Stomach smooth muscle (tissue), 2 donors: ENCODE results near the gene LRRC74A.
A peak's percentile ranks its signal among the peaks of the same experiment; 100 is the strongest.
"Not testable (repeated sequence)": the region's sequence is repeated elsewhere in the genome, so short reads cannot be mapped to it uniquely, and the experiment has no call there.

Source experiments
- H3K27ac ChIP-seq: one replicate; pipeline ENCODE4 v1.7.0; 2013; ENCODE audit warnings: mild to moderate bottlenecking, low read length, inconsistent platforms
- H3K27me3 ChIP-seq, 2 donors: one replicate each; pipeline ENCODE4 v1.7.0; 2013; ENCODE audit warnings: low read length in 2 of 2; ENCODE audit not compliant: insufficient read depth in 2 of 2, control insufficient read depth in 1 of 2
- H3K36me3 ChIP-seq, 2 donors: one replicate each; pipeline ENCODE4 v1.7.0; 2013; ENCODE audit warnings: low read length in 2 of 2; ENCODE audit not compliant: control insufficient read depth in 2 of 2, insufficient read depth in 2 of 2
- H3K4me1 ChIP-seq: one replicate; pipeline ENCODE4 v1.7.0; 2013; ENCODE audit warnings: low read length; ENCODE audit not compliant: control insufficient read depth, insufficient read depth
- H3K4me3 ChIP-seq, 2 donors: one replicate each; pipeline ENCODE4 v1.7.0; 2013; ENCODE audit warnings: low read length in 2 of 2
- H3K9ac ChIP-seq, 2 donors: one replicate each; pipeline ENCODE4 v1.7.0; 2013; ENCODE audit warnings: low read length in 2 of 2, mild to moderate bottlenecking in 1 of 2
- H3K9me3 ChIP-seq, 2 donors: one replicate each; pipeline ENCODE4 v1.7.0; 2013; ENCODE audit warnings: low read length in 2 of 2; ENCODE audit not compliant: control insufficient read depth in 2 of 2
- donor health status: healthy.
- donor health status: Pancreatic carcinoma.

Gene LRRC74A

DNA sequence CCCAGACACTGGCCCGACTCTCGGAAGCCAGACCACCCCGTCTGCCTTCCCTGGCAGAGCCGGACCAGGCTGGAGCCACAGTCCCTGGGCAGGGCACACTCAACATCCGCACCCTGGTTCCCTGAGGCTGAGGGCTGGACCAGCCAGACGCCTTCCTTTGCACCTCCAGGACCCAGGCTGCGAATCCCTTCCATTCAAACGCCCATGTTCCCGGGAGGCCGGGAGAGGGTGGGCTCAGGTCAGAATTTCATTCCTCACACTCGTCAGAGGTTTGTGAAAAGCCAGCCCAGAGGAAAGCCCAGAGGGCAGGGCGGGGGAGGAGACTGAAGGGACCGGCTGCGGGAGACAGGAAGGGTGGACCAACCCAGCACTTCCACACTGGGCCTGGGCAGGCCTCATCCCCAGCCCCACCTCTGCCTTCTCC lies 58.7 kb downstream of the LRRC74A start:
- H3K27ac ChIP-seq, result no peak overlapping the region

DNA sequence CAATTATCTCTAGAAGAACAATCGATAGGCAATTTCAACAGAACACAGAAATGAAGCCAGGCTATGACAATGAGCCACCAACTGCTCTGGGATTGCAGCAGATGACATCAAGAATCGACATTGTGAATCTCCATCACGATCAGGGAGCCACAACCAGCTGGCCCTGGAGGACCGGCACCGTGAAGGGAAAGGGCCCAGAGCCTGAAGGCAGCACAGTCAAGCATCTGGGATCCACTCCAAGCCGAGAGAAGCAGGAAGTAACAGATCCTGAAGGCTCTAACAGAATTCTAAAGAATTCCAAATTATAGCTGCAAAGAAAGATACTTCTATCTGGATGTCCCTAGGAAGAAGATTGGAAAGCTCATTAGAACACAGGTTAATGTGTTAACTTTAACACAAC lies 61.0 kb downstream of the LRRC74A start:
- H3K4me3 ChIP-seq, result no peak overlapping the region
- no peaks in the 10 kb centered on the region for H3K36me3 ChIP-seq
- H3K9ac ChIP-seq, result no peak overlapping the region
- H3K9me3 ChIP-seq, result peaks cover 0 to 1% of the 10 kb centered on the region in 2 donors
- H3K4me1 ChIP-seq, result peaks cover 6% of the 10 kb centered on the region
- peaks cover 0 to 3% of the 10 kb centered on the region in 2 donors for H3K27me3 ChIP-seq
- H3K27ac ChIP-seq, result no peak overlapping the region

More for the DNA sequence above, 58.7 kb downstream of the LRRC74A start:
- Histone ChIP-seq H3K27me3 (peaks cover 0 to 3% of the 10 kb centered on the region in 2 donors), H3K9ac (peak overlapping the region in 1 of 2 donors; percentile 21), H3K4me3 (no peak overlapping the region), H3K9me3 (no peaks in the 10 kb centered on the region), H3K4me1 (peaks cover 6% of the 10 kb centered on the region), H3K36me3 (no peaks in the 10 kb centered on the region)

DNA sequence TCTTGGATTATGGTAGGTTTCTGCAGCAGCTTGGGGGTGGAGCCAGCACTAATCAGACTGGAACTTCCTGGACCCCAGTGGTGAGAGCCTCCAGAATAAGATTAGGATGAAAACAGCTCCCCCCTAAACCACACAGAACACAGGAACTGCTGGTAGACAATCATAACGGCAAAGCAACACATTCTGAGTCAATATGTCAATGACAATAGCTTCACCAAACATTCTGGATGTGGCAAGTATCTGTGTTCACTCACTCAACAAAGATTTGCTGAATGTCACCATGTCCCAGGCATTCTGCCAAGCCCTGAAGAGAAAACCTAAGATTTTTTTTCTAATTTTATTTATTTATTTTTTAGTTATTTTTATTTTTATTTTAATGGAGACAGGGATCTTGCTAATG lies 65.2 kb downstream of the LRRC74A start:
- Histone ChIP-seq H3K4me3 (no peak overlapping the region), H3K9ac (no peak overlapping the region), H3K27ac (no peak overlapping the region), H3K9me3 (peaks cover 0 to 3% of the 10 kb centered on the region in 2 donors), H3K36me3 (no peaks in the 10 kb centered on the region), H3K4me1 (peaks cover 6% of the 10 kb centered on the region), H3K27me3 (no peaks in the 10 kb centered on the region)

DNA sequence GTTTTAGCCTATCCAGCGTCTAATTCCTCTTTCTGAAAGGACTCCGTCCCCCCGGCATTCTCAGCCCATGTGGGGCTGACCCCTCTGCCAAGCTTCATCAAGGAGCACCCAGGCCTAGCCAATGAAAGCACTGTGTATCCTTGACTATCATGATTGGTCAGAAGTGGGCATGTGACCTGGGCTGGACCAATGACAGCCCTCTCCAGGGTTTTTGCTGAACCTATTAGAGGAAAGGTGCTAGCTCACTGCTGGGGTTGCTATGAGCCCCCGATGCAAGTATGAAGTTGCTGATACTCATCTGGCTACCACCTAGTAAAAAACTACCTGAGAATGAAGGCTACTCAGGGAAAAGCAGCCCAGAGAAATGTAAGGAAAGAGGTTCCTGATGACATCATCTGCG lies 68.1 kb downstream of the LRRC74A start:
- no peak overlapping the region for H3K9ac ChIP-seq
- no peak overlapping the region for H3K27ac ChIP-seq
- H3K36me3 ChIP-seq, result no peaks in the 10 kb centered on the region
- H3K4me1 ChIP-seq, result no peaks in the 10 kb centered on the region
- no peak overlapping the region for H3K4me3 ChIP-seq
- no peaks in the 10 kb centered on the region for H3K27me3 ChIP-seq
- H3K9me3 ChIP-seq, result peaks cover 0 to 3% of the 10 kb centered on the region in 2 donors

DNA sequence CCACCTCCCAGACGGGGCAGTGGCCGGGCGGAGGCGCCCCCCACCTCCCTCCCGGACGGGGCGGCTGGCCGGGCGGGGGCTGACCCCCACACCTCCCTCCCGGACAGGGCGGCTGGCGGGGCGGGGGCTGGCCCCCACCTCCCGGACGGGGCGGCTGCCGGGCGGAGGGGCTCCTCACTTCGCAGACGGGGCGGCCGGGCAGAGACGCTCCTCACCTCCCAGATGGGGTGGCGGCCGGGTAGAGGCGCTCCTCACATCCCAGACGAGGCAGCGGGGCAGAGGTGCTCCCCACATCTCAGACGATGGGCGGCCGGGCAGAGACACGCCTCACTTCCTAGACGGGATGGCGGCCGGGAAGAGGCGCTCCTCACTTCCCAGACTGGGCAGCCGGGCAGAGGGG lies 71.8 kb downstream of the LRRC74A start:
- not testable (repeated sequence) for H3K27me3 ChIP-seq, H3K9ac ChIP-seq, H3K36me3 ChIP-seq, H3K4me3 ChIP-seq, H3K27ac ChIP-seq, H3K9me3 ChIP-seq
- peaks cover 17% of the 10 kb centered on the region for H3K4me1 ChIP-seq

DNA sequence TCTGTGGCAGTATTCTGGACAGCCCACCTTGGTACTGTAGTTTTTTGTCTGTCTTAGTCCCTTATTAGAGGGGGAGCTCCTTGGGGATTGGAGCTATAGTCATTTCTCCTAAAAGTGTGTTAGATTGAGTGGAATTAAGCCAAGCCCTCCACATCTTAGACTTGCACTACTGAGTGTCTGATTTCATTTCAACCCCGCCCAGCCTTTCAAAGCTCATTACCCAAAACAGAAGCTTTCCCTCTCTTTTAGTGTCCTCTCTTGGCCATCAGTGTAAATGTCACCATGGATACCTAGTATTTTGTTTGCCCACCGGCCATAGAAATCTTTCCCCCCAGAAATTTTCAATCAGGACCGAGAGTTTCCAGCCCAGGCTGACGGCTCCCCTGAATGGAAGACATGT lies 74.5 kb downstream of the LRRC74A start:
- peak overlapping the region in 1 of 2 donors; percentile 1 for H3K9ac ChIP-seq
- H3K27ac ChIP-seq, result peak overlapping the region; percentile 75
- no peaks in the 10 kb centered on the region for H3K27me3 ChIP-seq
- no peak overlapping the region for H3K4me3 ChIP-seq
- no peaks in the 10 kb centered on the region for H3K9me3 ChIP-seq
- no peaks in the 10 kb centered on the region for H3K36me3 ChIP-seq
- peaks cover 42% of the 10 kb centered on the region for H3K4me1 ChIP-seq

DNA sequence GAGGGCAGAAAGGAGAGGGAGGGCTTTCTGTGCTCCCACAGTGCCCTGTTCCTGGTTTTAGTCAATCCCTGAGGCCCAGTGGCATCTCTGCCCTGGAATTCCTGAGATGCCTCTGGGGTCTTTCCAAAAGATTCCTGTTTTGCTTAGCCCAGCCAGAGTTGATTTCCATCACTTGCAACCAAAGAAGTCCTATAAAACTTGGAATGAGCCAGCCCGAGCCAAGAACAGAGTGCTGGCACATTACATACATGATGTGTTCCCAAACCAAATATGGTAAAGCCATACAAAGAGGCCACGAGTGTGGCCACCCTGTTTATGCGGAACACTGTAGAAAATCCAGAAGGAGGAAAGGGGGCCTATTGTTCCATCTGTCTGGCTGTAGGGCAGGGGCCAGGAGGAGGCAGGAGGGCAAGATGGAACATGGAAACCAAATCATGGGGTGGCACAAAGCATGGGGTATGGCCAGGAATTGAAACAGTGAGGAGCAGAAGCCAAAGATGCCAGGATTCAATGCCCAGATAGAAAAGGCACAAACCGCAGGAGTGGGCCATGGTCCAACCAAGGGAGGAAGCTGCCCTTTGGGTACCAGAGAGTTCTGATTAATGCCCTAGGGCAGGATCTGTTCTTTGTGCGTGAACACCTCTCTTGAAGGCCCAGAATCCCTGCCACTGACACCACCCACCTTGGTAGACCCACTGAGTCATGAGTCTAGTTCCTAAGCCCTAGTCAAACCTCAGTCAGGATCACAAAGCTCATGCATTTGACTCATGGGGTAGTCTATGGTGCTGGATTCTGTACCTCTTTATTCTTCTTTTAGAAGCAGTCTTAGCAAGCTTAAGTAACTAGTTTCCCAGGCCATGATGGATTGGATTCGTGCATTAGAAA lies 75.2 kb downstream of the LRRC74A start:
- H3K4me3 ChIP-seq, result peak overlapping the region in 1 of 2 donors; percentile 15
- peak overlapping the region; percentile 75 for H3K27ac ChIP-seq
- peak overlapping the region in 1 of 2 donors; percentile 1 for H3K9ac ChIP-seq
- H3K36me3 ChIP-seq, result no peaks in the 10 kb centered on the region
- peaks cover 44% of the 10 kb centered on the region for H3K4me1 ChIP-seq
- H3K9me3 ChIP-seq, result no peaks in the 10 kb centered on the region
- no peaks in the 10 kb centered on the region for H3K27me3 ChIP-seq

DNA sequence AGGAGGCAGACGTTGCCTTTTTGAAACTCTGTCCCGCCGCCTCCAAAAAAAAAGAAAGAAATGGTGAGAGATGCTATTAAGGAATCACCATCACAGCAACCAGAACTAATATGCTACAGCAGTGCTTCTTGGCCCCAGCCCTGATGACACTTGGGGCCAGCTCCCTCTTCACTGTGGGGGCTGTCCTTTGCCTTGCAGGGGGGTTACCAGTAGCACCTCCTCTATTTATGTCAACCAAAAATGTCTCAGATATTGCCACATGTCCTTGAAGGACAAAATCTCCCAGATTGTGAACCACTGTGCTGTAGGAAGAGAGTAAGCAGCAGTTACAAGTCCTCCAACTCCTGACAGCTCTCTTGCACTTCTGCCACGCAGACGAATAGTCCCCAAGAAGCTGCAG lies 76.4 kb downstream of the LRRC74A start:
- no peaks in the 10 kb centered on the region for H3K36me3 ChIP-seq
- peaks cover 44% of the 10 kb centered on the region for H3K4me1 ChIP-seq
- H3K4me3 ChIP-seq, result no peak overlapping the region
- H3K27ac ChIP-seq, result peak overlapping the region; percentile 66
- no peak overlapping the region for H3K9ac ChIP-seq
- no peaks in the 10 kb centered on the region for H3K27me3 ChIP-seq
- H3K9me3 ChIP-seq, result no peaks in the 10 kb centered on the region

DNA sequence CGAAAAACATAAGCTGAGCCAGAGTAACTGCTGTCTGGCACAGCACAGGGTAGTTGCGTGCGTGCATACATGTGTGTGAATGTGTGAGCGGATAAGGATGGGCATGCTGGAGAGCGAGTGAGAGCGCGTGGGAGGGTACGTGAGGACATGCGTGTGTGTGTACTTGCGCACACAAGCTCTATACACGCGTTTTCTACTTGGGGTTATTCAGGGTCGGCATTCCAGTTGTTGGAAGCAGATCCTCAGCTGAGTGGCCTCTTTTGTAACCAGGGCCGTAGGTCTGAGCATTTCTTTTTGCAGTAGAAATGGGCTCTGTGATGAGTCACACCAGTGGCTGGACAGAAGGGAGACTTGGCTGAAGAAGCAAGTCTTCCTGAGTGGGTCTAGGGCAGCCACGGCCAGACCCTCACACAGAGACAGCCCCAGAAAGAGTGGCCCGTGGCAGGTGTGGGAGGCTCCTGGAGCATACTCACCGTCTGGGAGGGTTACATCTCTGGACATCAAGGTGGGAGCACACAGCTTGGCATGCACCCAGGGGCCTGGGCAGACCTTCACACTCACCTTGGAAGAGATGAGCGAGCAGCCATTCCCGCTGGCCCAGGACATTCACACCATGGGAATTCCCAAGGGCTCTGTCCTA lies 78.0 kb downstream of the LRRC74A start:
- Histone ChIP-seq H3K9me3 (no peaks in the 10 kb centered on the region), H3K27me3 (no peaks in the 10 kb centered on the region), H3K9ac (no peak overlapping the region), H3K4me3 (peak overlapping the region in 1 of 2 donors; percentile 35), H3K4me1 (peaks cover 44% of the 10 kb centered on the region), H3K27ac (peak overlapping the region; percentile 66), H3K36me3 (no peaks in the 10 kb centered on the region)

DNA sequence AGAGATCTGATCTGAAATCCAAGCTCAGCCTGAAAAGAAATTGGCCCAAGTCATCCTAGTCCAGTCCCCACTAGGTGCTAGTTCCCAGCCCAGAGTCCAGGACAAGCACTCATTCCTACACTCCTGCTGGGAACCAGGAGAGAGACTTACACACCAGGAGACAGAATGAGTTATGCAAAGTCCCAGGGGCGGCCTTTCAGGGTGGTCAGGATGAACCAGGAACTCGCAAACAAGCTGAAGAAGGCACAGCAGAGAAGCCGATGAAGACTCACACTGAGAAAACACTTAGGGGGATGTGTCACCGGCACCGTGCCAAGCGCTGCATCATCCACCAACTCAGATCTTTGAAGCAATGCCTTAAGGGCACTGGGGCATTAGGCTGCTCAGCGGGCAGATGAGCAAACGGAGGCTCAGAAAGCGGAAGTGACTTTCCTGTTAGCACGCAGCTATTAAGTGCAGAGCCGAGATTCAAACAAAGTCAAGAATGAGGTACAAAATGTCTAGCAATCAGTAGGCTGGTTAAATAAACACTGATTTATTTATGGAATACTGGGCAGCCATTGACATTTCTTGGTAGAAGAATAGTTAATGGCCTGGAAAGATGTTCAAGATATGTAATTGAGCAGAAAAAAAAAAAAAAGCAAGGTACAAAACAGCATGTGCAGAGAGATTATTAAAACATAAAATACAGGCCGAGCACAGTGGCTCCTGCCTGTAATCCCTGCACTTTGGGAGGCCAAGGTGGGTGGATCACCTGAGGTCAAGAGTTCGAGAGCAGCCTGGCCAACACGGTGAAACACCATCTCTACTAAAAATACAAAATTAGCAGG lies 78.7 kb downstream of the LRRC74A start:
- H3K27me3 ChIP-seq, result no peaks in the 10 kb centered on the region
- H3K4me3 ChIP-seq, result peak overlapping the region in 1 of 2 donors; percentile 35
- H3K9me3 ChIP-seq, result no peaks in the 10 kb centered on the region
- H3K27ac ChIP-seq, result peak overlapping the region; percentile 66
- H3K9ac ChIP-seq, result no peak overlapping the region
- H3K4me1 ChIP-seq, result peaks cover 44% of the 10 kb centered on the region
- H3K36me3 ChIP-seq, result no peaks in the 10 kb centered on the region
